OCI-LY7 (cell line): Measurements from ENCODE around the gene SLC25A23. TPM values are rescaled to one million over a fixed set of nuclear protein-coding genes. Genes with fewer than 3 reads are reported as not detected.
A peak's percentile ranks its signal among the peaks of the same experiment; 100 is the strongest.

Source experiments
- BruUV-seq: library from RNA; stranded (reverse); fragments of 400-500 nt; replicated peaks from 2 replicates; lab custom pipeline; 2021; lab: Mats Ljungman, UMichigan
- CTCF ChIA-PET: fragments of 300-600 bp; sonication (Branson Sonifier 250); formaldehyde crosslinking; loops from one replicate; lab custom pipeline; 2022; ENCODE audit warnings: antibody characterized with exemption; ENCODE audit not compliant: unreplicated experiment; lab: Charles Lee
- POLR2A ChIA-PET: fragments of 300-600 bp; sonication (Branson Sonifier 250); formaldehyde crosslinking; loops from one replicate; lab custom pipeline; 2022; ENCODE audit warnings: antibody characterized with exemption; lab: Charles Lee
- DNase-seq: peaks from one replicate; pipeline ENCODE4 v3.0.0-alpha.2; 2015; ENCODE audit warnings: low spot score
- H2AFZ ChIP-seq: fragments of 200-600 bp; sonication (generic), shearing (Covaris generic); 2 replicates; pipeline ENCODE4 v1.6.1; 2014; ENCODE audit warnings: mild to moderate bottlenecking, antibody characterized with exemption, low read length, moderate library complexity
- H3K27ac ChIP-seq: fragments of 200-600 bp; sonication (generic); 2 replicates; pipeline ENCODE4 v1.5.1; 2014; ENCODE audit warnings: mixed run types, low read depth, mild to moderate bottlenecking, moderate library complexity, low read length, inconsistent platforms; ENCODE audit not compliant: poor library complexity, severe bottlenecking
- H3K36me3 ChIP-seq: fragments of 200-600 bp; sonication (generic); 2 replicates; pipeline ENCODE4 v1.6.1; 2014; ENCODE audit warnings: mild to moderate bottlenecking, antibody characterized with exemption, low read length, moderate library complexity, mixed read lengths; ENCODE audit not compliant: insufficient read depth
- H3K4me1 ChIP-seq: fragments of 200-600 bp; sonication (generic); 2 replicates; pipeline ENCODE4 v1.5.1; 2014; ENCODE audit warnings: mild to moderate bottlenecking, low read length; ENCODE audit not compliant: insufficient read depth, poor library complexity, severe bottlenecking
- H3K4me2 ChIP-seq: fragments of 200-600 bp; sonication (generic); 2 replicates; pipeline ENCODE4 v1.6.1; 2014; ENCODE audit warnings: mild to moderate bottlenecking, low read length
- H3K4me3 ChIP-seq: fragments of 200-600 bp; sonication (generic); 2 replicates; pipeline ENCODE4 v1.5.1; 2014; ENCODE audit warnings: mild to moderate bottlenecking, low read depth, low read length; ENCODE audit not compliant: poor library complexity, severe bottlenecking
- H3K79me2 ChIP-seq: fragments of 200-600 bp; sonication (generic); 2 replicates; pipeline ENCODE4 v1.6.1; 2016; ENCODE audit warnings: low read depth, mild to moderate bottlenecking, low read length, moderate library complexity, mixed read lengths; ENCODE audit not compliant: insufficient read depth
- H3K9me2 ChIP-seq: fragments of 200-600 bp; sonication (generic); 2 replicates; pipeline ENCODE4 v1.6.1; 2016; ENCODE audit warnings: mild to moderate bottlenecking, low read length, mixed read lengths; ENCODE audit not compliant: insufficient read depth
- H3K9me3 ChIP-seq: fragments of 200-600 bp; sonication (generic); 2 replicates; pipeline ENCODE4 v1.6.1; 2014; ENCODE audit warnings: mild to moderate bottlenecking, mixed run types, low read length, mixed read lengths
- H4K20me1 ChIP-seq: fragments of 200-600 bp; sonication (generic); 2 replicates; pipeline ENCODE4 v1.6.1; 2014; ENCODE audit warnings: mild to moderate bottlenecking, antibody characterized with exemption, low read length, moderate library complexity, mixed read lengths; ENCODE audit not compliant: insufficient read depth
- EZH2phosphoT487 ChIP-seq: fragments of 200-600 bp; sonication (generic); IDR thresholded peaks from 2 replicates; pipeline ENCODE4 v1.6.1; 2018; ENCODE audit warnings: low read depth, borderline replicate concordance, mild to moderate bottlenecking, mixed run types, antibody characterized with exemption, low read length, moderate library complexity, mixed read lengths
- intact Hi-C: fragments of 100-400 bp; cut with micrococcal nuclease; formaldehyde crosslinking; loops from one replicate; pipeline ENCODE4 v1.10.0; 2022; ENCODE audit not compliant: unreplicated experiment
- total RNA-seq, 2 experiments: library from RNA; depleted of rRNA in 1 of 2; stranded (reverse); fragments of >200 nt in 1 of 2; shearing (Covaris generic) in 1 of 2; gene quantifications; 2 replicates each; pipeline ENCODE4 v1.2.3, GENCODE V29; 2014 to 2022
- TF ChIP-seq, protein P1 (sequence below): fragments of 200-600 bp; sonication (generic); conservative IDR thresholded peaks from 2 replicates; pipeline ENCODE4 v1.5.1; 2014; ENCODE audit warnings: mild to moderate bottlenecking, antibody characterized with exemption, low read length, moderate library complexity, mixed read lengths

The SLC25A23 gene
- total RNA-seq, 2 experiments from 2014 or later, result 50.9 to 65.7 TPM

DNA sequence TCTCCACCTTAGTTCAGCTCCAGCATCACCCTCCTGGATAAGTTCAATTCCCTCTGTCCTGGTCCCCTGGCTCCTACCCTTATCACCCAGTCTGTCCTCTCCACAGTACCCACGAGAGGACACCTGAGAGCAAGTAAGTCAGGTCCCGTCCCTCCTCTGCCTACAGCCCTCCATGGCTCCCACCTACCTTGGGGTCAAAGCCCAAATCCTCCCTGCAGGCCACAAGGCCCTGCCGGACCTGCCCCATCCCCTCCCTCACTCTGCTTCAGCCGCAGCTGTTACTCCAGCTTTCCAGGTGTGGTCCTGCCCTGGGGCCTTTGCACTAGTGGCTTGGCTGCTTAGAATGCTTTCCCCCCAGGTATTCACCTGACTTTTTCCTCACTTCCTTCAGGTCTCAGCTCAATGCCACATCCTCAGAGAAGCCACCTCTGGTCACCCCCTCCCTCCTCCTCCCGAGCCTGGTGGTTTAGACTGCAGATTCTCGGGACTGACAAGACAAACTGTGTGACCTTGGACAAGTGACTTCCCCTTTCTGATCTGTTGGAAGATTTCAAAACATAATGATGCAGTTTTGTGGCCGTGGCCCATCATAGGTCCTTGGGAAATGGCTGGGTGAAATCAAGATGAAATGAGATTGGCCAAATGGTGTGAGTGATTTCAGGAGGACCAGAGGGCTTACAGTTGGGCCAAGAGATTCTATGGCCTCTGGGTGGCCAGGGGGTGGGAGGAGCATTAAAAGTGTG is 38.9 kb upstream of the SLC25A23 start:
- Histone ChIP-seq H3K4me2 (no peak overlapping the region), H2AFZ (no peak overlapping the region), H3K4me1 (peaks cover 25% of the 10 kb centered on the region), H3K36me3 (no peaks in the 10 kb centered on the region), H4K20me1 (no peaks in the 10 kb centered on the region), H3K9me3 (no peaks in the 10 kb centered on the region), H3K4me3 (no peak overlapping the region), H3K9me2 (no peaks in the 10 kb centered on the region), H3K27ac (no peak overlapping the region), H3K79me2 (no peaks in the 10 kb centered on the region)
- ChIA-PET CTCF (no interaction called here), POLR2A (interaction anchor here (0.7 kb wide), 1 partner anchor 73 kb away, joined by 3 read pairs; no protein-coding TSS in a partner anchor)
- DNase-seq, result no peak
- no TSS peak for BruUV-seq
- no peak for TF ChIP-seq EZH2phosphoT487
- TF ChIP-seq, protein P1, sequence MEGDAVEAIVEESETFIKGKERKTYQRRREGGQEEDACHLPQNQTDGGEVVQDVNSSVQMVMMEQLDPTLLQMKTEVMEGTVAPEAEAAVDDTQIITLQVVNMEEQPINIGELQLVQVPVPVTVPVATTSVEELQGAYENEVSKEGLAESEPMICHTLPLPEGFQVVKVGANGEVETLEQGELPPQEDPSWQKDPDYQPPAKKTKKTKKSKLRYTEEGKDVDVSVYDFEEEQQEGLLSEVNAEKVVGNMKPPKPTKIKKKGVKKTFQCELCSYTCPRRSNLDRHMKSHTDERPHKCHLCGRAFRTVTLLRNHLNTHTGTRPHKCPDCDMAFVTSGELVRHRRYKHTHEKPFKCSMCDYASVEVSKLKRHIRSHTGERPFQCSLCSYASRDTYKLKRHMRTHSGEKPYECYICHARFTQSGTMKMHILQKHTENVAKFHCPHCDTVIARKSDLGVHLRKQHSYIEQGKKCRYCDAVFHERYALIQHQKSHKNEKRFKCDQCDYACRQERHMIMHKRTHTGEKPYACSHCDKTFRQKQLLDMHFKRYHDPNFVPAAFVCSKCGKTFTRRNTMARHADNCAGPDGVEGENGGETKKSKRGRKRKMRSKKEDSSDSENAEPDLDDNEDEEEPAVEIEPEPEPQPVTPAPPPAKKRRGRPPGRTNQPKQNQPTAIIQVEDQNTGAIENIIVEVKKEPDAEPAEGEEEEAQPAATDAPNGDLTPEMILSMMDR, result no peak
- intact Hi-C loops, result no loop called here

DNA sequence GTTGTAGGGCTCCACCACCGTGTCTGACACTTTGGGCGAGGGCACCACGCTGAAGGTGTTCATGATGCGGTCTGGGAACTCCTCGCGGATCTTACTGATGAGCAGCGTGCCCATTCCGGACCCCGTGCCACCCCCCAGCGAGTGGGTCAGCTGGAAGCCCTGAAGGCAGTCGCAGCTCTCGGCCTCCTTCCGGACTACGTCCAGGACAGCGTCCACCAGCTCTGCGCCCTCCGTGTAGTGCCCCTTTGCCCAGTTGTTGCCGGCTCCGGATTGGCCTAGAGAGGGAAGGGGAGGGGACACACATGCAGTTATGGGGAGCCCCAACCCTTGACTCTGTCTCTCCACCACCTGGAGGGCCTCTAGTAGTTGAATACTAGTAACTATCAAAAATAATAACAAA is 36.4 kb upstream of the SLC25A23 start:
- H2AFZ ChIP-seq, result no peak overlapping the region
- no TSS peak for BruUV-seq
- H3K9me3 ChIP-seq, result peaks cover 5% of the 10 kb centered on the region; the same call in 1 of the 2 replicates
- no peaks in the 10 kb centered on the region for H3K79me2 ChIP-seq
- TF ChIP-seq EZH2phosphoT487, result no peak
- TF ChIP-seq, protein P1, result no peak
- POLR2A ChIA-PET, result no interaction called here
- no peaks in the 10 kb centered on the region for H4K20me1 ChIP-seq
- intact Hi-C loops, result no loop called here
- H3K4me2 ChIP-seq, result no peak overlapping the region
- peaks cover 7% of the 10 kb centered on the region for H3K4me1 ChIP-seq
- no peaks in the 10 kb centered on the region for H3K9me2 ChIP-seq
- H3K4me3 ChIP-seq, result no peak overlapping the region
- DNase-seq, result no peak
- no peak overlapping the region for H3K27ac ChIP-seq
- CTCF ChIA-PET, result no interaction called here
- no peaks in the 10 kb centered on the region for H3K36me3 ChIP-seq

DNA sequence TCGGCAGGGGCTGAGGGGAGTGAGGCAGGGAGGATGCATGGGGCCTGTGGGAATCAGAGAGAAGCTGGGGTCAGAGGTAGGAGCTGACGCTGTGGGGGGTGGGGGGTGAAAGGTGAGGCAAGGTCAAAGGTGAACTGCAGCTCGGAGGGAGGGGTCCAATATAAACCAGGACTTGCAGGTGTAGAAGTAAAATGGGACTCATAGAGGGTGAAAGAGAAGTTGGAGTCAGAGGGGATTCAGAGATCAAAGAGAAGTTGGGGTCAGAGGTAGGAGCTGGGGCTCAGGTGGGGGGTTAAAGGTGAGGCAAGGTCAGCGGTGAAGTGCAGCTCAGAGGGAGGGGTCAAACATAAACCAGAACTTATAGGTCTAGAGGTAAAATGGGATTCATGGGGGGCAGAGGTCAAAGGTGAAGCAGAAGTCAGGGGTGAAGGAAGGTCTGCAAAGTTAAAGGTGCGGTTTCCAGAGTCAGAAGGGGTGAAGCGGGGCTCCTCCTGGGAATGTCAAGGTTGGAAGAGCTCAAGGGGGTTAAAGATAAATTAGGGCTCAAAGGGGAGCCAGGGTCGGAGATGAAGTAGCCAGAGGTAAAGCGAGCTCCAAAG is 34.9 kb upstream of the SLC25A23 start:
- H3K9me3 ChIP-seq, result peaks cover 5% of the 10 kb centered on the region; the same call in 1 of the 2 replicates
- H3K4me3 ChIP-seq, result no peak overlapping the region
- DNase-seq, result no peak
- BruUV-seq, result TSS peak; percentile 94
- no peak for TF ChIP-seq EZH2phosphoT487
- TF ChIP-seq, protein P1, result no peak
- H4K20me1 ChIP-seq, result no peaks in the 10 kb centered on the region
- POLR2A ChIA-PET, result interaction anchor here (0.7 kb wide), 1 partner anchor 25 kb away, joined by 3 read pairs; no protein-coding TSS in a partner anchor
- H3K4me2 ChIP-seq, result no peak overlapping the region
- H2AFZ ChIP-seq, result no peak overlapping the region
- CTCF ChIA-PET, result no interaction called here
- no peaks in the 10 kb centered on the region for H3K79me2 ChIP-seq
- peaks cover 16% of the 10 kb centered on the region for H3K4me1 ChIP-seq
- no peak overlapping the region for H3K27ac ChIP-seq
- no peaks in the 10 kb centered on the region for H3K36me3 ChIP-seq
- intact Hi-C loops, result no loop called here
- no peaks in the 10 kb centered on the region for H3K9me2 ChIP-seq
